HG03469 (cell line): Measurements from ENCODE around the gene PPP1R1A.

Source experiments
- ATAC-seq: cut with Tn5 transposase; IDR thresholded peaks from one replicate; pipeline ENCODE4 v1.9.1; 2021; ENCODE audit warnings: mild to moderate bottlenecking, moderate library complexity, moderate number of reproducible peaks; ENCODE audit not compliant: unreplicated experiment

PPP1R1A gene, protein sequence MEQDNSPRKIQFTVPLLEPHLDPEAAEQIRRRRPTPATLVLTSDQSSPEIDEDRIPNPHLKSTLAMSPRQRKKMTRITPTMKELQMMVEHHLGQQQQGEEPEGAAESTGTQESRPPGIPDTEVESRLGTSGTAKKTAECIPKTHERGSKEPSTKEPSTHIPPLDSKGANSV

DNA sequence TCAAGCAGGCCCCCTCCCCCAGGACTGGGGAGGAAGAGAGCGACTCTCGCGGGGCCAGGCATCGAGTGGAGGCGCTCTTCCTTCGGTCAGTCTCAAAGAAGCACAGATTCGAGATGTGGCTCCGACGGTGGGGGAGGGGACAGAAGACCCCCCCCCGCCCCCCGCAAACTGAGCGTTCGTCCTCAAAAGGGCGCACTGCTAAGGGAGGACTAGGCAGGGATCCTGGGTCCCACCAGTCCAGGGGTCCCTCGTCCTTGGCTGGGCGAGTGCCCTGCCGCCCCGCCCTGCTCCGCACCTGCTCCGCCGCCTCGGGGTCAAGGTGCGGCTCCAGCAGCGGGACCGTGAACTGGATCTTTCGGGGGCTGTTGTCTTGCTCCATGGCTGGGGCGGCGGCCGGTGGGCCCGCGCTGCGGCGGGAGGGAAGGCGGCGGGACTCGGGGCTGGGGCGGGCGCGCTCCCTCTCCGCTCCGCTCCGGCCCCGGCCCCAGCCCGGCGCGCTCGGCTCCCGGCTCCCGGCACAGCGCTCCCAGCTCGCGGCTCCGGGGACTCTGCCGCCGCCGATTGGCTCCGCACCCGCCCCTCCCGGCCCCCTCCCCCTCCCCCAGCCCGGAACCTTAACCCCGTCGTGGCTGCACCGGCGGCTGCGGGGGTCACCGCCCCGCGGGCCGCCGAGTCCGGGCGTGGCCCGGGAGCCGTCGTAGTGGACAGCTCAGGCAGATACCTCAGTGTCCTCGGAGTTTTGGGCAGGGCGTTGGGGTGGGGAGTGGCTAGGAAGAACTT, at the start of gene PPP1R1A:
Gene PPP1R1A (minus strand): TSS at position 550 of the 780 bp plus-strand sequence. CDS start 171 bp downstream, at position 379.
- no peak for ATAC-seq

- no peak for ATAC-seq
These were observed 46.3 kb upstream of the PPP1R1A start, which contains the start of gene LACRT for GRCh38 chr12:54634795-54635194. Gene LACRT (minus strand): TSS chr12:54634895. CDS start chr12:54634841, 54 bp downstream.

DNA sequence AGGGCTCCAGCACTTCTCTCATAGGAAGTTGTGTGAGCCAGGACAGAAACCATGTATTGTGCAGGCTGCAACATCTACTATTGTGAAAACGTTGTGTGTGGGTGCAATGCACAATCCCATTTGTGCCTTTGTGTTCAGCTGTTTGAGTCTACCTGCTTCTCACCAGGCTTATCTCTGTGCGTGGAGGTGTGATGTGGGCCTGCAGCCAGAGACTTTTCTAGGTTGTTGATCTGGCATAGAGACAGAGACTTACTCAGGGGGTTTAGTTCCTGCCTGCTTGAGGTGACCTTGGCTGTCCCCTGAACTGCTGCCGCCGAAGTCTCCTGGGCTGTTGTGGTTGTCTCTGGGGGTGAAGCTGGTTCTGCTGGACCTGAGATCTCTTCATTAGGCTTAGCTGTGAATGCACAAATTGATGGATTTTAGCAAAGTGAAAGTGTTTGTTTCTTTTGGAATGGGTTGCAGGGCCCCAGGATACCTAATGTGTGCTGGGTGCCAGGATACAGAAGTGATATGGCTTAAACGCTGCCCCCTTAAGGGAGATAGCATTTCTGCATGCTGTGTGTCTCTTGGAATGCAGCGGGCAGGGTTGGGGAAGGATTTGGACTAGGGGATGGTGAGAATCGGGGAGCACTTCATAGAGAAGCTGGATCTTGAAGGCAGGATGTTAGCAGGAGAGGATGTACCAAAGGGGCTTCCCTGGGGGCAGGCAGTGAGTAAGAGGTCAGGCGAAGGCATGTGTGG, 43.7 kb upstream of the PPP1R1A start:
- ATAC-seq: no peak

DNA sequence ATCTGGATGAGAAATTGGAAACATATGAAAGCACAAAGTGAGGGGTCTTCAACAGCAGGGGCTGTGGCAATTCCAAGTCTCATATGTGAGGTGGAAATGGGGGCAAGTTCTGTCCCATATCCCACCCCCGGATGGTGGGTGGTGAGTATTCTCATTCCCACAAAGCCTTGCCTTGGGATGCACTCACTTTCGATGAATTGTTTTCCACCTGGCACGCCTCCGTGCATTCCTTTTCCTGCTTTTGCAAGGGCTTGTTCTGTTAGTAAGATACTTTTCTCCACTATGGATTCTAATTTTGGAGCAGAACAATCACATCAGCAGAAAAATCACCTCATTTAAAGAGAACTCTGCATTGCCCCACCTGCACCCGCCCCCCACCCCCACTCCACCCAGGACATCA, 43.1 kb upstream of the PPP1R1A start:
- ATAC-seq: no peak

DNA sequence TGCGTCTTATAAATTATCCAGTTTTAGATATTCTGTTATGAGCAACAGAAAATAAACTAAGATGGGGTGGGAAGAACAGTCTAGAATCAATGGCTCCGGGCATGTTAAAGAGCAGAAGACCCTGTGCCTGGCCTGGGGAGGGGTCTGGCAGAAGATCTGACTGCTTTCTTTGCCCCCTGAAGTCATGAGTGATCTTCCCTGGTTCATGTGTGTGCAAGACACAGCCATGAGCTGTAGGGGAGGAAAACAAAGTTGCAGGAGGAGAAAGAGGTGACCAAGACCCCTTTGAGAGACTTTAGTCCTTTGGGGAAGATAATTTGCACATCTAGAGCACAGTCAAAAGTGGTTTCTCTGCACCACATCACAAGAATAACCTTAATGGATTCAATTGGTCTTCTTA, 41.5 kb upstream of the PPP1R1A start:
- ATAC-seq: no peak

- no peak for ATAC-seq
These were observed 39.9 kb upstream of the PPP1R1A start for GRCh38 chr12:54628186-54628846.

- ATAC-seq: no peak
These were observed 38.8 kb upstream of the PPP1R1A start for GRCh38 chr12:54627304-54627703.

DNA sequence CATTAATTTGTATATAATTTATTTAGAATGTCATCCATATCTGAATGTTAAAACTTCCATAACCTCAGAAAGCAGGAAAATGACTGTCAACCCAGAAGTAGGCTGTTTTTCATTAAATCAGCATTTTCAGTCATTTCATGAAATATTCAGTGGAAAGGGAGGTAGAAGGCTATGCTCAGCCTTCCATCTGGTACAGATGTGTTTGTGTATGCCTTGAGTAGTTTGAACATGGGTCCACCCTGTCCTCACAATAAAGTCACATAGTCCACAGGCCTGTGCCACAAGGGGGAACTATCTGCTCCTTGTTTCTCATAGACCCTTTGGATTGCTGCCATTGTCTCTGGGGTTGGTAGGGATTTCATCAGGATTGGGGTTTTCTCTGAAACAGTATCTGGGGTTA, 37.1 kb upstream of the PPP1R1A start:
- no peak for ATAC-seq

DNA sequence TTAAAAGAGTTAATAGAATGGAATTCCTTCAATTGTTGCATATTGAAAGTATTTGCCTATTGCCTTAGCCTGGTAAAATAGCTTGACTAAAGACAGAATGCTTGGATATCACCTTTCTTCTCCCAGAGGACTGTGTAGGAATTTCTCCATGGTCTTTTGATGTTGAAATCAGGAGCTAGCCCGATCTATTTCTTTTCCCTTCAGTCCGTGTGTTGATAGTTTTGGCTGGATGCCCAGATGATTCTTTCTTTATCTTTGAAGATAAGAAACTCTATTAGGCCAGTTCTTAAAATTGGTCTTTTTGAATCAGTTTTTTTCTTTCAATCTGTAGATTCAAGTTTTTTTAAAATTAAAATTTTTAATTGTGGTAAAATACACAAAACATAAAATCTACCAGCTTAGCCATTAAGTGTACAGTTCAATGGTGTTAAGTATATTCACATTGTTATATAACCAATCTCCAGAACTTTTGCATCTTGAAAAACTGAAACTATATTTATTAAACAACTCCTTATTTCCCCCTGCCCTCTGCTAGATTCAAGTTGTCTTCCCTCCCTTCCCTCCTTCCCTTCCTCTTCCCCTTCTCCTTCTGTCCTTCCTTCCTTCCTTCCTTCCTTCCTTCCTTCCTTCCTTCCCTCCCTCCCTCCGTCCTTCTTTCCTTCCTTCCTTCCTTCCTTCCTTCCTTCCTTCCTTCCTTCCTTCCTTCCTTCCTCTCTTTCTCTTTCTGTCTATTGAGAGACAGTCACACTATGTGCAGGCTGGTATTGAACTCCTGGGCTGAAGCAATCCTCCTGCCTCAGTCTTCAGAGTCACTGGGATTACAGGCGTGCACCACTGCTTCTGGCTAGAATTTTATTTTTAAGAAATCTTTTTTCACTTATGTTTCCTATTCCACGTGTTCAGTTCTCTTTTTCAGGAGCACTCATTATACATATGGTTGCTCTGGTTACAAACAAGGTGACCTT, 36.1 kb upstream of the PPP1R1A start:
- ATAC-seq: no peak

- ATAC-seq: no peak
These were observed 34.2 kb upstream of the PPP1R1A start for GRCh38 chr12:54622463-54623183.

DNA sequence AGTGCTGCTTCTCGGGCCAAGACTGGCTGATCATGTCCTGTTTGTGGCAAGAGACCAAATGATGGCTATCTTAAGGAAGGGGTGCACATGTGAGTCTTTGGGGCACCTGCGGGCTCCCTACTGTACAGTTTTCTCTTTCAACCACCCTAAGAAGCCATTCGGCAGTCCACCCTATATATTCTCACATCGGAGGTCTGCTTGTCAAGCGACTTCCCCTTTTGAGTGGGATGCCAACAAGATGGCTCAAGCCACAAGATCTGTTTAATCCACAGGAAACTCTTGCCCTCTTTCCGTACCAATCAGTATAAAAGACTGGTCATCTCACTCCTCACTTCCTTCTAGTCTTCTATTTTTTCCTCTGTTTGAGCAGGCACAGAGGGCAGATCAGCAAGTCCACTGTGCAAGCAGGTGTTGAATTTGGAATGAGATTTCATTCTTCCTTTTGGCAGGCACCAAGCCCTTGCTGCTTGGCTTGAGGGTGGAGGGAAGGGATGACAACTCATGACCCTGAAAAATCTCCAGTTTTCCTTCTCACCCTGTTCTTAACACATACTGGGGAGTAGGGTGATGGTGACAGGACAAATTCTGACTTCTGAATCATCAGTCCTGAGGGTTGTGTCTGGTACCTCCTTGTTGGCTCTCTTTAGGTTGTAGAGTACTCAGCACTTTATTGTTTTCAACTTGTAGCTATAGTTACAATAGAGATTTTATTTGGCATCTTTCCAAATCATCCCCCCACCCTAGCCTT, 28.6 kb upstream of the PPP1R1A start:
- no peak for ATAC-seq

DNA sequence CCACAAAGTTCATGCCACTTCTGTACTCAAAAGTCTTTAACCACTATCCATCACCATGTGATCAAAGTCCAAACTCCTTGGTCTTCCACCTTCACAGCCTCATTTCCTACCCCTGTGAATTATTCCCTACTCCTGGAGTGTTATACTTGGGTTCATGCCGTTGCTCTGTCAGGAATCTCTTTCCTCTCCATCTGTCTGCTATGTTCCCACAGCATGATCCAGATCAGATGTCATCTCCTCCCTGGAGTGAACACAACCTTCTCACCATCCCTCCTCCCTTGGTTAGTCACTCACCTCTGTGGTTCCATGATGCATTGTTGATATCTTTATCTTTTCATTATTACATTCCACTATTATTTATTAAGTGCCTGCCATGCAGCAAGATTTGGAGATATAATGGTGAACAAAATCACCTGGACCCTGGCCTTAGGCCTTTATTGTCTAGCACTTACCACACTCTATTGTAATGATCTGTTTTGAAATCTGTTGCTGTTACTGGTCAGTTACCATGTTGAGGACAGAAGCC, 23.8 kb upstream of the PPP1R1A start:
- ATAC-seq: no peak

DNA sequence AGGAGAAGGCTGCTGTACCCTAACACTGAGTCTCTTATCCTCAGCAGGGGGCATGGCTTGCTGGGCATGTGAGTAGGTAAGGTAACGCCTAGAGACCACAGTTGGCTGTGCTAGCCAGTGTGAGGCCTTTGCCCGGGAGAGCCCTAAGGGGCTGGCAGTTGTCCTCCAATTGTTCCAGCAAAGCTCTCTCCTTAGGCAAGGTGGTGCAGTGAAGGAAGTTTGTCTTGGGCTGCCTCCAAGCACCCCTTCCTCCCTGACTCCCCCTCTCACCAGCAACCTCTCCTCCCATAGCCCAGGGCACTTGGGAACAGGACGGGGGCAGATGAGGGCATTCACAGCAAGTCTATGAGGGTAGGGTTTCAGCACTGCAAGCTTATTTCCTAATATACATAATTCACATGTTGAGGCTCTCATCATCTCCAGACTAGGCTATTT, 23.3 kb upstream of the PPP1R1A start:
- ATAC-seq: no peak

DNA sequence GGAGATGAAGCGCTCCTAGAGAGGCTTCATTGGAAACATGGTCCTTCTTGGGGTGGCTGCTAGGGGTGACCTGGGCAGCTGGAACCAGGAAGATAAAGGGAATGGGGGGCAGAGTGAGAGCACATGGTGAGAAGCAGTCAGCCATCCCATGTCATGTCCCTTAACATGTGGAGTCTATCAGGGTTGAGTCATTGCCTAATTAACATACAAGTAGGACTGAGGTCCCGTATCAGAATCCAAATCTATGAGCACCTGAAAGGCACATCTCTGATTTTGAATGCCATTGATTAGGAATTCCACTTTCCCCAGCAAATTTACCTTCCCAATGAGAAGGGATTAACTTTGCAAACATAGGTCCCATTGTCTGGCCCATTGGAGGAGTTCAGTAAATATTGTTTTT, 20.3 kb upstream of the PPP1R1A start:
- no peak for ATAC-seq

DNA sequence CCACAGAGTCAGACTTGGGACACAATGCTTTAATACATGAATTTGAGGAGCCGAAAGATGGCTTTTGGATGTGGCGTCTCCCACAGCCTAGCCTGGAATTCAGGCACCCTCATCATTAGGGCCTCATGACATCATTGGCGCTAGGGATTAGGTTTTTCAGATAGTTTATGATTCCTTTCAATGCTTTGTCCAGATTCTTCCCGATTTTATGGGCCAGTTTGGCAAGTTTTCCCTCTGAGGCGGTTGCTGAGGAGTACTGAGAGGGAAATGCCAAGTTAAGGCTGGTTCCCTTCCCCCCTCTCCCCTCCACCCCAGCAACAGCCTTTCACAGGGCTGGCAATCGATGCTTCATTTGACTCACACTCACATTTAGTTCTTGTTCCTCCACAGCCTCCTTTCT, 19.7 kb upstream of the PPP1R1A start:
- no peak for ATAC-seq

DNA sequence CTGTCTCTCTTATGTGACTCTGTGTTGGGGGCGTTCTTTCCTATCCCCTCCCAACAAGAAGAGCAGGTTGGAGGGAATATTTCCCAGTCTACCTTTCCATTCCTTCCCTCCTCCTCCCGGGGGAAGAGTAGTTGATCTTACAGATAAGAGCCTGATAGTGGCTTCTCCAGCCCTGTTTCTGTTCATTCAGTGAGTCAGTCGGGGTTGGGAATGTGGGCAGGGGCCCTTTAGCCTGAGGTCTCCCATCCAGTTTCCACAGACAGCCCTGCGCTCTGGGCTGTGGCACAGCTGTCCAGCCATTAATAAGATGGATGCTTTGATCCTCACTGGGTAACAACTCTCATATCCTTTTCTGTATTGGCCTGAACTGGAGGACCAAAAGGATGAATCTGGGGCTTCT, 18.1 kb upstream of the PPP1R1A start:
- ATAC-seq: no peak

DNA sequence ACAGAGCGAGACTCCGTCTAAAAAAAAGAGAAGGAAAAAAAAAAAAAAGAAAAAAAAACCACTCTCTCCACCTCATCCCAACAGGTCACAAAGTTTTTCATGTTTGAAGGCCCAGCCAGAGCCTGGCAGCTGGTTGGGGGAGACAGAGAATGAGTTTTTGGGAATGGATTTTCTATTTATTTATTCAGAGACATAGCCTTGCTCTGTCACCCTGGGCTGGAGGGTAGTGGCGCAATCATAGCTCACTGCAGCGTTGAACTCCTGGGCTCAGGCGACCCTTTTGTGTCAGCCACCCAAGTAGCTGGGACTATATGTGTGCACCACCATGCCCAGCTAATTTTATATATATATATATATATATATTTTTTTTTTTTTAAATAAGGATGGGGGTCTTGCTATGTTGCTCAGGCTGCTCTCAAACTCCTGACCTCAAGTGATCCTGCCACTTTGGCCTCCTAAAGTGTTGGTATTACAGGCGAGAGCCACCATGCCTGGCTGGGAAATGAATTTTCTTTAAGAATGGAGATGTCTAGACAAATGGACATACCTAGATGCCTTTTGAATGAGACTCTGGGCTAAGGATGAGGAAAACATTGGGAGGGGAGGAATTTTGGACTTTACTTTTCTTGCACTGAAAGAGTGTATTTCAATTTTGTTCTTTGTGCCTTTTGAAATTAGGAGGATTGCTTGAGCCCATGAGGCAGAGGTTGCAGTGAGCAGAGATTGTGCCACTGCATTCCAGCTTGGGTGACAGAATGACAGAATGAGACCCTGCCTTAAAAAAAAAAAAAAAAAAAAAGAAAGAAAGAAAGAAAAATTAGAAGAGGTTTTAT, 16.9 kb upstream of the PPP1R1A start:
- no peak for ATAC-seq

GRCh38 chr12:54604436-54604835, 16.0 kb upstream of the PPP1R1A start:
- ATAC-seq: no peak
